NOMO-1 treated with DMSO at 0.1 percent for 48 hours (cell line): ENCODE results near the gene ANKRD23.

ENCODE experiments used
- DNase-seq: peaks from one replicate; lab custom pipeline; 2025; ENCODE audit not compliant: unreplicated experiment; lab: John Stamatoyannopoulos, UW

ANKRD23 gene

GRCh38 chr2:96864343-96865091 lies 20.7 kb upstream of the ANKRD23 start:
- DNase-seq, result no peak

GRCh38 chr2:96863575-96864342 lies 19.9 kb upstream of the ANKRD23 start:
- no peak for DNase-seq

- peak; percentile 27 for DNase-seq
Measured at GRCh38 chr2:96863056-96863455, 19.2 kb upstream of the ANKRD23 start.

GRCh38 chr2:96861074-96861473 lies 17.3 kb upstream of the ANKRD23 start:
- no peak for DNase-seq

DNA sequence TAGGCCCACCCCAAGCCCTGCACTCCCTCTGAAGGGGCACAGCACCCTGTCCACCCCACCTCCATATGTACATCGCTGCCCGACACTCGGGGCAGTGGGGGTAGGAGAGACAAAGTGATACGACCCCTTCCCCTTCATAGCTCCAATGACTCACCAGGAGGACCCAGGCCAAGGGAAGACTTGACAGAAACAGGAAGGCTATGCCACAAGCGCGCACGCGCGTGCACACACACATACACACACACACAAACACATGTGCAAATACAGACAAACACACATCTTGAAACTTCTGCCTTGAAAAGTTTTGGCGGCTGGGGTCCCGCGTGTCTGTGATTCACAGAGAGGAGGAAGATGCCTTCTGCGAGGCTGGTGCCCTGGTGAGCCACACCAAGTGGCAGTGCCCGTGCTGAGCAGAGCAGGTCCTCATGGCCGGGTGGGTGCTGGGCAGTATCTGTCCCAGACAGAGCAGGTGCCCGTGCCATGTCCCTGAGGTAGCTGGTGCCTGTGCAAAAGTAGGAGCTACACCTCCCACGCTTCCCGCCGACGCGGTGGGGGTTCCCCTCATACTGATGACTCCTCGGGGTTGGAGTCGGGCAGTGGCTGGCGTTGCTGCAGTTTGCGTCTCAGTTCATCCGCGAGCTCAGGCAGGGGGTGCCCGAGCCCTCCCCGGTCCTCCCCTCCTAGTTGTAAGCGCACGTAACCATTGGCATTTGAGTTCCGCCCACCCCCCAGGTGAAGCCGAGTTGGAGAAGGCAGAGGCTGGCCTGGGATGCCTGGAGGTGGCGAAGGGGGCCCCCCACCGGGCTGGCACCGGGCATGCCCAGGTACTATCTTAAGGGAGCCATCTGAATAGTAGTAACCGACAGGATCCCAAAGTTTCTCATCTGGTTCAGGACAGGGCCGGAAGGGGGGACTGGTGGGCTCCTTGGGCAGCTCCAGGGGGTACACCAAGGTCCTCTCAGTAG lies 16.5 kb upstream of the ANKRD23 start:
- no peak for DNase-seq

DNA sequence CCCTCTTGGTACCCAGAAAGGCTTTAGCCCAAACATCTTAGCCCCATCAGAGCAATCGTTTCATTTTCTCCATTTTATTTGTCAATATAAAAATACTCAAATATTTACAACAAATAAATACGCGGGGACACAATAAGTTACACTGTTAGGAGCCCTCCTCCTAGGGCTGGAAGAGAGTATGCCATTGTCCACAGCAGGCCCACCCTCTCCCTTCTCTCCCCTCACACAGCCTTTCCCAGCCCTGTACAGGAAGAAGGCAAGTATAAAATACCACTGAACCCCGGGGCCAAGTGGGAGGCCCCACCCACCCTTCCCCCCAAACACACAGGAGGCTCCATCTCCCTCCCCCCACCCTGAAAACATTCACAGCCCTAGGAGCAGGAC lies 15.9 kb upstream of the ANKRD23 start:
- DNase-seq, result no peak

DNA sequence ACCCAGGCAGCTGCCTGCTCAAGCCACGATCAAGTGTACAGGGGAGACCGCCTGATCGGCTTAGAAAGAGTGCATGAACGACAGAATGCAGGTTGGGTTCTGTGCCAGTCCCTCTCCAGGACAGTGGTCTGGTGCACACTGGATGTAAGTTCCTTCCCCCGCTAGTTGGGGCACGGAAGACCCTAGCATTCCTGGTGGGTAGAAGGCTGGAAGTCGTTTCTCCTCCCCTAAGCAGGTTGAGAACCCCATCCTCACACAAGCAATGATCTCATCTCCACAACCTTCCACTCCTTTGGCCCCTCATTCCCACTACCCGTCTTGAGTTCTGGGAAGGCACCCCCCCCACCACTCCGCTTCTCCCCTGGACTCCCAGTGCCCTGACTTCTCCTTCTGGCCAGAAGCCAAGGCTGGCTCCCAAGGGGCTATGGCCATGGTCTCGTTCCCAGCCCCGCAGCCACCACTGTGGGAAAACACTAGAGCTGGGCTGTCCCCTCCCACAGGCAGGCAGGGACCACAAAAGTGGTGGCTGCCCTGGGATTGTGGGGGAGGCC lies 15.4 kb upstream of the ANKRD23 start:
- DNase-seq, result no peak

DNA sequence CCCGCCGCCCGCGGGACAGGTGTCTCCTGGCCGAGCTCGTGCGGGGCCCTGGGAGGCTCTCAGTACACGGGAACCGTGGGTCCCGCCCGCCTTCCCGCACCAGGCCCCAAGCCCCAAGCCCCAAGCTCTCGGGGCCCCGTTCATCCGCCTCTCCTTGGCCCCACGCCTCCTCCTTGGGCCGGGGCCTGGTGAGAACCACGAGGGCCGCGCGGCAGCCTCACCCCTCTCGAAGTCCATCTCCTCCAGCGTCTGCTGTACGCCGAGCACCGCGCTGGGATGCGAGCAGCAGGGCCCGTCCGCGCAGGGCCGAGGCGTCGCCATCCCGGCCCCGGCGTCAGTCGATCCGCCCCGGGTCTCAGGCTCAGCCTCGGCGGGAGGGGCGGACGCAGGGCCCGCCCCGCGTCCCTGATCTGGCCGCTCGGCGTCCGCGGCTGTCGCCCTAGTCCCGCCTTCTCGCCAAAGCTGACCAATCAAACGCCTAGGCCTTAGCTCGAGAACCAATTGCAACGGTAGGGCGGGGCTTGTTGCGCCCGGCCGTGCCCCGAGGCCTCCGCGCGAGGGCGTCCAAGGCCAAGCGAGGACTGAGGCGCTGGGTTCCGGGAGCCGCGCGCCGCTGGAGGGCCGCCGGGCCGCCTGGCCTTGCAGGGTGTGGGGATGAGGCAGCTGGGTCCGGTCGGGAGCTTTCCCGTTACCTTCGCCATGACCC lies 14.0 kb upstream of the ANKRD23 start, which contains the start of gene ANKRD39:
TSS of gene ANKRD39 (minus strand) at position 350 of the 706 bp plus-strand sequence. CDS start at position 321, 29 bp downstream.
- peak; percentile 97 for DNase-seq

GRCh38 chr2:96856776-96857666 lies 13.2 kb upstream of the ANKRD23 start:
- DNase-seq, result peak; percentile 27

- DNase-seq, result no peak
Measured at GRCh38 chr2:96853321-96853720, 9.5 kb upstream of the ANKRD23 start.

GRCh38 chr2:96852667-96853066 lies 8.8 kb upstream of the ANKRD23 start:
- DNase-seq, result no peak

DNA sequence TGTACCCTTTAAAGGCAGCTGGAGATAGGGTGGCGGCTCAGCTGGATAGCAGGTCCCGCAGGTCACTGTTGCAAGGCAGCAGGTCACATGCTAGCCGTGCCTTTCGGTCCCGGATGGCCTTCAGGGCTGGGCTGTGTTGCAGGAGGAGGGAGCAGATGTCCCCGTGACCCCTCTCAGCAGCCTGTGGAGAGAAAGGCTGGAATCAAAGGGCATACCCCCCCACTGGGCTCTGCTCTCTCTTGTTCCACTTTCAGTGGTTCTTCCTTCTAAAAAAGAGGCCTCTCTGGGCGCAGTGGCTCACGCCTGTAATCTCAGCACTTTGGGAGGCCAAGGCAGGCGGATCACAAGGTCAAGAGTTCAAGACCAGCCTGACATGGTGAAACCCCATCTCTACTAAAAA lies 4.4 kb upstream of the ANKRD23 start:
- no peak for DNase-seq

DNA sequence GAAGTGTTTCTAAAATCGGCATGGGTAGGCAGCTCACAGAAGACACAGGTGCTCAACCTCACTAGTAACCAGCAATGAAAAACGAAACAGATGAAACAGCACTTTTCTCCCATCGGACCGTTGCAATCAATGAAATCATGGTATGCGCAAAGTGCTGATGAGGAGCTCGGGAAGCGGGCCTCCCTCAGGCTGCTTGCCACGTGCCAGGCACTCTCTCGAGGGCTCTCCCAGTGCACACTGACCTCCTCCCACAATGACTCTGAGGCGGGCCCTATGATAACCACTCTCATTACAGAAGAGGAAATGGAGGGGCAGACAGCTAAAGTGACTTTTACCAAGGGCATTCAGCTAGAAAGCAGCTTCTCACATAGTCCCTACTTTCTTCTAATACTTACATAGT lies 3.8 kb upstream of the ANKRD23 start:
- DNase-seq, result no peak

DNA sequence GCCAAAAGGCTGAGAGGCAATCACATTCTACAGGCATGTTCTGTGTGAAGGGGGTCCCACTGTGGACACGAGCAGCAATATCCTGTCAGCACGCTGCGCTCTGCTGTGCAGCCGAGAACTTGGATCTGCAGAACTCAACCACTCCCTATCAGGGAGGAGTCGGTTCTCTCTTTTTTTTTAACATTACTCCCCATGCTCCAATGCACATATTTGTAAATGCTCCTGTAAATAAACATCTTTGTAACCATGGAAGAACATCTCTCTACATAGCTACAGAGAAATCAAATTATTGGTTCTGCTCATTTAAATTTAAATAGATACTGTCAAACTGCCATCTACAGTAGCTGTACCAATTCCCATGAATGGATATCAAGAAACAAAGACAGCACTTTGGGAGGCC lies 3.0 kb upstream of the ANKRD23 start:
- DNase-seq, result no peak

GRCh38 chr2:96844405-96844808 lies 586 bp upstream of the ANKRD23 start:
- no peak for DNase-seq

GRCh38 chr2:96842600-96842999 lies 1.2 kb downstream of the ANKRD23 start:
- no peak for DNase-seq

GRCh38 chr2:96841701-96842495 lies 1.9 kb downstream of the ANKRD23 start:
- DNase-seq, result no peak
